ENCODE data around the gene WNT5A.

DNA sequence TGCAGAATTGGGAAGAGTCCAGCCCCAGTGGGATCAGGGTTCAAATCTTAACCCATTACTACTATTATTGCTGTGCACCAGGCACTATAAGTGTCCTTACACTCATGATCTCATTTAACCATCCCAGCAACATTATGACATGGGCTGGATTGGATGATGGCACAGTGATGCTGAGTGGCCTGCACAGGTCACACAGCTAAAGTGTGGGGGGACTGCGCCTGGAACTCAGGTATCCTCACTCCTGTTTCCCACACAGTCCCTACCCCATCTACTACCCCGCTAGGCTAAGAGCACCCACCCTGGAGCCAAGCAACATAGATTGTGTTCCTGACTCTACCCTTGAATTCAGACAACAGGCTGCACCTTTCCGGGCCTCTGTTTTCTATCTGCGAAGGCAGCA, 16.0 kb downstream of the WNT5A start:
- TF ChIP-seq POLR2AphosphoS5 (IDR thresholded peaks at IDR 0.05; ENCODE audit: low read depth, low read length) (no peak), POLR2A (IDR thresholded peaks at IDR 0.05; ENCODE audit: low read depth, low read length) (no peak)
